HG03045 (cell line): ENCODE results near the gene EBNA1BP2.
"Not testable (repeated sequence)": the region's sequence is repeated elsewhere in the genome, so short reads cannot be mapped to it uniquely, and the experiment has no call there.

ENCODE experiments used
- ATAC-seq: cut with Tn5 transposase; IDR thresholded peaks from one replicate; pipeline ENCODE4 v1.9.1; 2021; ENCODE audit warnings: mild to moderate bottlenecking, moderate library complexity; ENCODE audit not compliant: unreplicated experiment

EBNA1BP2 gene

GRCh38 chr1:43121256-43121900 is 50.7 kb downstream of the EBNA1BP2 start:
- ATAC-seq = no peak

- ATAC-seq = not testable (repeated sequence)
These were observed 52.0 kb downstream of the EBNA1BP2 start for GRCh38 chr1:43119928-43120586.
